Stimulated activated CD4-positive, alpha-beta T cell treated with anti-CD3 and anti-CD28 coated beads, Interleukin-1b, Interleukin-23, amount 100 ng/mL, for 24 hours (primary cell): Measurements from ENCODE around the gene PTPRG.

Experiments used
- DNase-seq, 4 experiments: peaks; one replicate each; pipeline ENCODE4 v3.0.0-alpha.2; 2020; ENCODE audit warnings: low read depth in 4 of 4, low spot score in 1 of 4

Gene PTPRG

DNA sequence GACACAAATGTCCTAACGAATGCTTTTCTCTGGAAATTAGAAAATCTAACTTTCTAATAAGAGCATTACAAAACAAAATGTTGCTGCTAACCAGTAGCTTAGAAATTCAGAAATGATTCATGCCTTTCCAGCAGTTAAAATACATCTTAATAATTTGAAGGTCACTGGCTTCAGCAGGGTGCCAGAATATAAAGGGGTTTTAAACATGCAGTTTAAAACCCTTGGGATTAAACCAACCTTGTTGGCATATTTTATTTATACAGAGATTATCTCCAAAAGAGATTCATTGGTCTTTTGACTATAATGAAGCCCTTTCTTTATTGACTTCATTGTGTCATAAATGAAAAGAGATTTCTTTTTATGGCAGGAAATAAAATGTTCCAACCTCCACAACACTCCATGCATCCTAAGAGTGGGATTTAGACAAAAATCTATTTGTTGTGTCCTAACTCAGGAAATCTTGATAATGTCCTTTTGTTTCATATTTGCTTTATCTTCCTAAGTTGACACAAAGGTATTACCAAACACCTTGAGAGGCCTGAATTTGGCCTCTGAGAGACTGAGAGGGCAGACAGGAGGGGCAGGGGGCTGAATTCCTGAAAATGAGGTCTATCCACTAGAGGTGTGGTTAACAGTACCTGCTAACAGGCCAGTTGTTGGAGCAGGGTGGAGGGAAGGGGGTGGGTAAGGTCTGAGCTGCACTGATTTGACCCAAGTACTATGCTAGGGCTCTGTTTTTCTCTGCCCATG lies 687.5 kb downstream of the PTPRG start:
- DNase-seq = no peak

GRCh38 chr3:62249484-62249776 lies 688.1 kb downstream of the PTPRG start:
- no peak for DNase-seq

- DNase-seq = no peak
Observed at GRCh38 chr3:62249855-62250543, 688.6 kb downstream of the PTPRG start.

DNA sequence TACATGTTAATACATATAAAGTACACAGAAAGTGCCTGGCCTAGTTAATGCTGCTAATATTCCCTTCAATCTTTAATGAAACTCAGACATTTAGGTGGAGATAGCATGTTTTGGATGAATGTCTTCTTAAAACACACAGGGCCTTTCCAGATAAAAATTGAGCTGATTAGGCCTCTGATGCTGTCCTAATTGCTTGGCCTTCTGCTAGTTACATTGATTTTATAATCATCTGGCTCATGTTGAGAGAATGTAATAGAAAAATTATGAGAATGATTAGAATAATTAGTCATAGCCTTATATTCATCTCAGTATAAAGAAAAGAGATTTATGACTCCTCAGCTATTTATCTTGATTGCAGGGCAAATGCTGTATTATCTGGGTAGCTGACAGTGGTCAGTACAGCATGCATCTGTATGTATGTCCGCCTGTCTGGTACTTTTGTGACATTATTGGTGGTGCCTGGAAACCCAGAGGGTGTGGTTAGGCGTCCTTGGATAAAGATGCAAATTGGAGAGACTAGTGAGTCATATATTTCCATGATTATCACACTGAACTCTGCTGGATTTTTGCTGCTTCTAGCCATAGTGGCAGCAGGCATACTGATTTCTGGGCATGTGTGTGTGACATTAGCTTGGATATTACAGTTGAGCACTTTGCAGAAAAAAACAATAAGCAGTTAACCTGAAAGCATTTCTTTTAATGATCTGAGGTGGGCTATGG lies 691.2 kb downstream of the PTPRG start:
- DNase-seq = no peak

DNA sequence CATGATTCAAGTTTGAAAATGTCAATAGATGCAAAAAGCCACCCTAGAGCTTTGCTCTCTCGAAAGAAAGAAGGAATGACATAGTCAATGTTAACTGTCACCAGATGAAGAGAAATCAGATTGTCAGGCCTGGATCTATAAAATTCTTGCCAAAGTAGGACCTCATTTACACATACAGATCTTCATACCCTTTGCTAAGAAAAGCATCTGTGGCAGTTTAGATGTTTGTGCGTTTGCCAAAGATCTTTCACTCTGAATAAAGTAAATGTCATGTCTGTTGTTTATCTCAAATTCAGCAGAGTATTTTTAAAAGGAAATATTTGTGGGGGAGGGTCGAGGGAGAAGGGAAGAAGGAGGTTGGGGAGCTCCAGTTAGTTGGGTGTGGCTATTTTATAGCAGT lies 692.6 kb downstream of the PTPRG start:
- DNase-seq = no peak

GRCh38 chr3:62255758-62256157 lies 694.4 kb downstream of the PTPRG start:
- no peak for DNase-seq

DNA sequence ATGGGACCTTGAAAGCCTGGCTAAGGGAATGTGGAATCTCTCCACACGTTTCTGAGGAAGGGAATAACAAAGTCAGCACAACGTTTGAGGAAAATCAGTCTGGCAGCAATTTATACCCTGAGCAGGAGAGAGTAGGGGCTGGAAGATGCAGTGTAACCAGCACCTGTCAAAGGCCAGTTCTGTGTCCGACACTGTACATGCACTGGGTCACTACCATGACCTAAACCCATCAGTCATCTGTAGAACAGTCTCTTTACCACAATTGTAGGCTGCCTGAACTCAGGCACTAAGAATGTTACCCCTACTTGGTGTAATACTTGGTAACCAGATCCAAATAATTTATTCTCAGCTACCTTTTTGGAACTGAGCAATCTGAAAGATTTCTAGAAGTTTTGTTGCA lies 698.6 kb downstream of the PTPRG start:
- no peak for DNase-seq

- no peak for DNase-seq
Observed at GRCh38 chr3:62260655-62261054, 699.3 kb downstream of the PTPRG start.

DNA sequence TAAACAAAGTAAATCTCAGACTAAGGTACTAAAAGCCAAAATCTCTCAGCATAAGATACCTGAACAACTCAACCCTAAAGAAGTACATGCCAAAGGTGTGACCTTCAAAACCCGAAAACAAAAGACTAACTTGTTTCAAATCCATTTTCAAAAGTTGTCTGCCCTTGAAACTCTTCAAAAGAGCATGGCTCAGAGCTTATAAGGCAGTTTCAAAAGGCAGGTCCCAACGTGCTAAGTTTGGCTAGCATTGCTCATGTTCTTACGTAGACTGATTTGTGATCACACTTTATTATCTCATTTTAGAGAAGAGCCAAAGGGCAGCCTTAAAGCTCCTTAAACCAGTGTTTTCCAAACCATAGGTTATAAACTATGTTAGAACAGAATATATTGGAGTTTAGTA lies 699.8 kb downstream of the PTPRG start:
- no peak for DNase-seq

DNA sequence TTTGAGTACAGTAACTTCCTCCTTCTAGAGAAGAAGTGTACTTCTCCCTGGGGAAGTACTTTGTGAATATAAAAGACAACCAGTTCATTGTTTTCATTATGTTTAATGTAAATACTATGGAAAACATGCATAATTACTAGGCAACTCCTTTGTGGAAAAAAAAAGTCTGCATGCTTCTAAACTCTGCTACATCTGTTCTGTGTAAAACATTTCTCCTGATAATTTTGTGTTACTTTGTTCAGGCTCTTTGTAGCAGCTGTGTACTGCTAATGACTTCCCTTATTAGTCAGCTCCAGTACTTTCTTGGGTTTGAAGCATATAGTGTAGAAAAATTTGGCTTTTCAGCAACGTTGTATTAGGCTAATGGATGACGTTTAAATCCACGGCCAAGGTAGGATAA lies 700.4 kb downstream of the PTPRG start:
- DNase-seq = no peak

DNA sequence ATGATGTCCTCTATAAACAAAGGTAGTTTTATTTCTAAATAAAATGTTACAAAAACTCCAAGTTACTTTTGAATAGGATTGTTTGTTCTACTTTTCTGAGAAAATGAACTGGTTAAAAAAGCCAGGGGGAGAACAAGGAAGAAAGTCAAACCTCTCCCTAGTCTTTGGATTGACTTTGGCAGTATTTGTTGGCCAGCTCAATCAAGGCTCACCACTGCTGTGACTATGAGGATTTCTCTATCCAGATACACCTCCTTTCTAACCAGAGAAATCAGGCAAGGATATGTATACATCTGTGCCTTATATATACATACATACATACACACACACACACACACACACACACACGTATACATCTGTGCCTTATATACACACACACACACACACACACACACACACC lies 704.2 kb downstream of the PTPRG start:
- no peak for DNase-seq

GRCh38 chr3:62266668-62267283 lies 705.4 kb downstream of the PTPRG start:
- DNase-seq = no peak

- no peak for DNase-seq
Observed at GRCh38 chr3:62276658-62277180, 715.3 kb downstream of the PTPRG start.

DNA sequence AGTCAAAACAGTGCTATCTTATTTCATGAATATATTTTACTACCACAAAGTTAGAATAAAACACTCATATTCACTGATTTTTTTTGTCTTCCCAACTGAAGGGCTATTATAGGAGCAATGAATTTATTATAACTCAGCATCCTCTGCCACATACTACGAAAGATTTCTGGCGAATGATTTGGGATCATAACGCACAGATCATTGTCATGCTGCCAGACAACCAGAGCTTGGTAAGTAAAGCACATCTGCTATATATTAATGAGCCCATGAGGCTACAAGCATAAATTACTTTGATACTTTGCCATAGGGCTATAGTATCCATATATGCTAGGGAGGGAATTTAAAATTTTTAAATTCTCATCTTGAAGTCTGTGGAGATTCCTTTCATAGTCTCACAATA lies 716.1 kb downstream of the PTPRG start:
- DNase-seq = no peak

GRCh38 chr3:62277986-62278385 lies 716.6 kb downstream of the PTPRG start:
- no peak for DNase-seq

DNA sequence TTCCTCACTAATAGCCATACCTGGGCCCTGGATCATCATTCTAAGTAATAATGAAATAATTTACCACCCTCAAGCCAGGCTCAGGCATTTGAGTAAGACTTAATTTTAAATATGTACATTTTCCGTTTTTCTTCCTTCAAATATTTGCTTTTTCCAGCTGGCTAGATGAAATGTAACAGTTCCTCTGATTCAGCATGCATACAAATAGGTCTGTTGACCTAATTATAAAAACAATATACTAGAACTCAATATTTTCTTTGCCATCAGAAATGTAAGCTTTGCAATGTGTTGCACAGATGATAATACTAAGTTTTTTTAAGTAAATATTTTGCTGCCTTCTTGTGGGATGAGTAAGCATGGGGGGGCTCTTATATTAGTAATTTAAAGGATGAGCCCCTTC lies 720.4 kb downstream of the PTPRG start:
- DNase-seq = no peak

DNA sequence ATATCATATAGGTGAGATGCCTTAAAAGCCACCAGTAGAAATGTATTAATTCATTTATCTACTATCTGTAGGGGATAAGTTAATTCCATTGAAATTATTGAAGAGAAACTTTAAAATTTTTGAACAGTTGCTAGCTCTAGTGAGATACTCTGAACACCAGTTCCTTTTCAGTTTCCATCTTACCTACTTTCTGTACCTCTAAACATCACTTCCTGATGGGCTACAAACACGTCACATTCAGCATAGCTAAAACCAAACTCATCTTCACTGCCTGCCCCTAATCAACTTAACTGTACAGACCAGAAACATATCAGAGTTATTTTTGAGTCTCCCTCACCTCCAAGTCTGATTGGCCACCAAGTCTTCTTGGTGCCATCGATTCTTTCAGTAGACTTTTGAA lies 723.1 kb downstream of the PTPRG start:
- no peak for DNase-seq

GRCh38 chr3:62287392-62287927 lies 726.1 kb downstream of the PTPRG start:
- no peak for DNase-seq

DNA sequence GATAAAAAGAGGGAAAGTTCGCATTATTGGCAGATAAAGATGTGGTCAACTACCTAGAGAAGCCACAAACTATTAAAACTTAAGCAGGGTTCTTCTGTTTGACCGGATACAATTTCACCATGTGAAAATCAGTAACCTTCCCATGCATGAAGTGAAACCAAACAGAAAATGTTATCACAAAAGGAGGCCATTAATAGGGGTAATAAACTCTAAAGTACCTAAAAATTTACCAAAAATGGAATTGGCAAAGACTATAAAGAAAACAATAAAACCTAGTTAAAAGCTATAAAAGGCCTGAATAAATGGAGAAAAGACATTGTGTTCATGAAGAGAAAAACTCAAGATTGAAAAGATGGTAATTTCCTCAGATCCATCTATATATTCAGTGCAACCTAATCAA lies 728.6 kb downstream of the PTPRG start:
- no peak for DNase-seq

DNA sequence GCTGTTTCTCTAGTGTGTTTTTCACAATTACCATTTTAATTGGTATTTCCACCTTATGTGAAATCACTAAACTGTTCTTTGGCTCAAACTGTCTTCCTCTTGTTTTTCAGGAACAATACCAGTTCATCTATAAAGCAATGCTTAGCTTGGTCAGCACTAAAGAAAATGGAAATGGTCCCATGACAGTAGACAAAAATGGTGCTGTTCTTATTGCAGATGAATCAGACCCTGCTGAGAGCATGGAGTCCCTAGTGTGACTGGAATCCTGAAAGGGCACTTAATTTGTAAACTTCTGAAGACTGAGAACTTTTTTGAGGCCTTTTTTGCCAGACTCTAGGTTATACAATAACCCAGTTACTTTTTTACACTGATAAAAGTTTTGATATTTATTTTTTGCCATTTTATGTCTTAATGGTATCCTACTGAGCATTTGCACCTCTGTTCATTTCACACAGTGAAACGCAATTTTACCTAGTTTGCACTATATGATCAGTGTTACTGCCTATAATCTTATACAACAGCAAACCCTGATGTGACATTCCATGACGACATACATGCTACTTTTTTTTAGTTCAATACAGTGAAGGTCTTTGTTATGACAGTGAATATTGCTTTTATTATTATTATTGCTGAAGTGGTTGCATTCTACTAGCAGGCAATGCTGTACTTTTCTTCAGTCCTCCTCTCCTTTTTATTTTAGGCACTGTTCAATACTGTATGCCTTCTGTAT lies 731.8 kb downstream of the PTPRG start:
- DNase-seq = no peak

- no peak for DNase-seq
Observed at GRCh38 chr3:62295571-62295970, 734.2 kb downstream of the PTPRG start.
